ENCODE results near the gene SDR9C7.
"Not testable (repeated sequence)": the region's sequence is repeated elsewhere in the genome, so short reads cannot be mapped to it uniquely, and the experiment has no call there.

The SDR9C7 gene

DNA sequence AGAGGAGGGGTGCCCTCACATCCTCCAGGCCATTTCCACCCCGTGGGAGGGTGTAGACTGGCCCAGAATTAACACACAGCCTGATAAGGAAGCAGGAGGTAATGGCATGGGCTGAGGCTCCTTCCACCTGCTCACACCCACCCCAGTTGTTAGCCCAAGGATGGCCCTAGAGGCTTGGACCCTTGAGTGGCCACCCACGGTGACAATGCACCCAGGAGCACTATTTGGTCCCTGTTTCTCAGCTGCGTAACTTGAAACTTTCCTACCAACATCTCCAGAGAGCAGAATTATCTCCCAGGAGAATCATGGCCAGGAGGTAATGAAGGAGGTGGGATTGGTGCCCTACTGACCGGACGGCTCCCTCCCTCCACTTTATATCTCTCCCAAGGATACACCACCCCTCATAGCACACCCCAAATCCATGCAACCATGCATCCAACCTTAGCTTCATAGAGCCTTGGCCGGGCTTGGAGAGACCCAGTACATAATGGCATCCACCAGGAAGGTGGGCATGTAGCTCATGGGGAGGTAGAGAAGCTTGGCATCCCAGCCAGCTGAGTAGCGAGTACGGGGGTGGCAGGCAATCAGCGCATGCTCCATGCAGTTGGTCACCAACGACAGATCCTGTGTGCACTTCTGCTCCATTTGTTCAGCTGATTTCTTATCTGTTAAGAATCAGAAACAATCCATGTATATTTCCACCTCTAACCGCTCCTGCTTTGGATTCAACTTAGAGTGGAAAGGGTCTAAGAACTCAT is 17.6 kb upstream of the SDR9C7 start:
- no peak for DNase-seq

- DNase-seq: no peak
Measured at GRCh38 chr12:56948881-56949280, 14.7 kb upstream of the SDR9C7 start.

- DNase-seq: no peak
Measured at GRCh38 chr12:56948457-56948777, 14.2 kb upstream of the SDR9C7 start.

- no peak for DNase-seq
Measured at GRCh38 chr12:56947633-56948456, 13.6 kb upstream of the SDR9C7 start.

DNA sequence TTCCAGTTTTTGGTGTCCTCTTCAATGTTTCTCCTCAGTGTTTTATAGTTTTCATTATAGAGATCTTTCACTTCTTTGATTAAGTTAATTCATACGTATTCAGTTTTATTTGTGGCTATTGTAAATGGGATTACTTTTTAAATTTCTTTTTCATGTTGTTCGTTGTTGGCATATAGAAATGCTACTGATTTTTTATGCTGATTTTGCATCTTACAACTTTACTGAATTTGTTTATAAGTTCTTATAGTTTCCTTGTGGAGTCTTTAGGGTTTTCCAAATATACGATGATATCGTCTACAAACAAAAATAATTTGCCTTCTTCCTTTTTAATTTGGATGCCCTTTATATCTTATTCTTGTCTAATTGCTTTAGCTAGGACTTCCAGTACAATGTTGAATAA is 9.7 kb upstream of the SDR9C7 start:
- no peak for DNase-seq

- not testable (repeated sequence) for DNase-seq
Measured at GRCh38 chr12:56943374-56943773, 9.2 kb upstream of the SDR9C7 start.

- DNase-seq: no peak
Measured at GRCh38 chr12:56941299-56942017, 7.2 kb upstream of the SDR9C7 start.

DNA sequence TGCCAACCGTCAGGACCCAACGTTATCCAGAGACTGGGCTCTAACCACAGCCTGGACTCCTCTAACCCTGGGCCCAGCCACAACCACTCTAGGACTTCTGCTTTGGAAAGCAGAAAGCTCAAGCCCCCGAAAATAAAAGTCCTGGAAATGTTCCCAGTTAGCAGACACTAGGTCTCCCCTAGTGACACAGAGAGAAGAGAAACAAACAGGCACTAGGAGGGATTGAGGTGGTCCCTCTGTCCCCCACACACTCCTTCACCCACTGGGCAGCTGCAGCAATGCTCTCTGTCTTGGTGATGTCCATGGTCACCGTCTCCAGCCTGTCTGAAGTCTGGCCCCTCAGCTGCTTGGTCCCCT is 6.7 kb upstream of the SDR9C7 start:
- not testable (repeated sequence) for DNase-seq

- no peak for DNase-seq
Measured at GRCh38 chr12:56935752-56936151, 1.5 kb upstream of the SDR9C7 start.

GRCh38 chr12:56935157-56935556 is 949 bp upstream of the SDR9C7 start:
- DNase-seq: no peak

- DNase-seq: no peak
Measured at GRCh38 chr12:56932867-56933266, 1.3 kb downstream of the SDR9C7 start.

GRCh38 chr12:56932146-56932545 is 2.1 kb downstream of the SDR9C7 start:
- DNase-seq: no peak

DNA sequence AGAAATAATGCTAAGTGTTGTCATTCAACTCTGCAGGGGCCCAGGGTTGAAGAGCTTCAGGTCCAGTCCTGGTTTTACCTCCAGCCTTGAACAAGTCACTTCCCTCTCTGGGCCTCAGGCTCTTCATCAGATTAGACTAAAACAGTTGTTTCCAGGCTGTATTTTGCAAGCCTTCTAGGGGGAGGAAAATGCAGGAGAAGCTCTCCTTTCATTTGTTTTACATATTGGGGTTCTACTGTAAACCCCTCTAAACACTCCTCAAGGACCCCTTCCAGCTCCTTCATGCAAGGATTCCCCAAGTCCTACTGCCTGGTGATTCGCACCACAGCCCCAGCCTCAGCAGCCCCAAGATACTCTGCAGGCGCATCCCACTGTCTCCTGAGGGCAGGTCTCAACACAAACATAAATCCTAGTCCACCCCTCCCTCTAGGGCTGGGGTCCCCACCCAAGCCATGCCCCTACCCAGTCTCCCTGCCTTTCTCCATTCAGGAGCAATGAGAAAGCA is 2.7 kb downstream of the SDR9C7 start:
- DNase-seq: no peak

DNA sequence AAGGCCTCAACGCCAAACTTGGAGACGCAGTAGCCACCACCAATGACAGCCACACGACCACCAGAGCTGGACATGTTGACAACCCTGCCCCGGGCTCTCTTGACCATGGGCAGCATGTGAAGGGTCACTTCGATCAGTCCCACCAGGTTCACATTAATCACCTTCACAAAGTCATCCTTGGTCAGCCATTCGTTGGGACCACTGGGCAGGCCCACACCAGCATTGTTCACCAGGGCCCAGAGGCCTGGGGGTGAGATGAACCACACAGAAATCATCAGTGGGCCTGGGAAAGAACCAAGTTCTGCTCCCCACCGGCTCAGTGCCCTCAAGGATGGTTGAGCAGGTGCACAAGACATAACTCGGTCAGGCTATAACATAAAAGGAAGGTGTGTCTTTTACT is 4.0 kb downstream of the SDR9C7 start:
- no peak for DNase-seq

DNA sequence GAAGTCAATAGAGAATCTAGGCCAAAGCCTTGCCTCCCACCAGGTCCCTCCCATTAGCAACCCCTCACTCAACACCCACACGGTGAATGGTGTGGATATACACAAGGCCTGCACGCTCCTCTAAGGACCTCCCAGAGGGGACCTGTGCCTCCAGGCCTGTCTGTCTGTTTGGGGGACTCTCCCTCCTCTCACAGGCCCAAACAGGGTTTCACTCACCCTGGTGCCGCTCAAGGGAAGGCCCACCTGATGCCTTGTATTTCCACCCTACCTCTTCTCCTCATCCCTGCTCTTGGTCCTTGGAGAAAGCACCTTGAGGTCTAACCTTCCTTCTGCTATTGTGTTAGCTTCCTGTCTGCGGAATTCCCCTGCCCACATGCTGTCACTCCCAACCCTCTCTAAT is 4.4 kb downstream of the SDR9C7 start:
- DNase-seq: no peak

- no peak for DNase-seq
Measured at GRCh38 chr12:56928262-56928661, 5.9 kb downstream of the SDR9C7 start.

DNA sequence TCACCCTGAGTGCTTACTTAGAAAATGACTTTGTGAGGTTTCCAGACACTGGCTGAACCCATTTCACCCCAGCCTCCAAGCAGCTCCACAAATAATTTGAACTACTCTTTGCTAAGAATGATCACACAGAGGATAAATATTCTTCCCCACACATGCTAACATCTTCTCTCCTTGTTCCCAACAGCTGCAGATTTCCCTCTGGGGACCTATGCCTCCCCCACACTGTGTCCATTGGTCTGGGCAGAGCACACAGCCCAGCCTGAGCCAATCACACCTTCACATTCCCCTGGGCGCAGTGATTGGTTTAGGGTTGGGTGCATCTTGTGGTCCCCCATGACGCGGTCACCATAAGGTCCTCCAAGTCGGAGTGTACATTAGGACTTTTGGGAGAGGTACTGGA is 6.9 kb downstream of the SDR9C7 start:
- DNase-seq: no peak

GRCh38 chr12:56922031-56922430 is 12.2 kb downstream of the SDR9C7 start:
- DNase-seq: no peak

GRCh38 chr12:56921346-56921745 is 12.9 kb downstream of the SDR9C7 start:
- no peak for DNase-seq

DNA sequence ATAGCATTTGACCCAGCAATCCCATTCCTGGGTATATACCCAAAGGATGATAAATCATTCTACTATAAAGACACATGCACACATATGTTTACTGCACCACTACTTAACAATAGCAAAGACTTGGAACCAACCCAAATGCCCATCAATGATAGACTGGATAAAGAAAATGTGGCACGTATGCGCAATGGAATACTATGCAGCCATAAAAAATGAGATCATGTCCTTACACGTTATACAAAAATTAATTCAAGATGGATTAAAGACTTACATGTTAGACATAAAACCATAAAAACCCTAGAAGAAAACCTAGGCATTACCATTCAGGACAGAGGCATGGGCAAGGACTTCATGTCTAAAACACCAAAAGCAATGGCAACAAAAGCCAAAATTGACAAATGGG is 16.1 kb downstream of the SDR9C7 start:
- DNase-seq: not testable (repeated sequence)

DNA sequence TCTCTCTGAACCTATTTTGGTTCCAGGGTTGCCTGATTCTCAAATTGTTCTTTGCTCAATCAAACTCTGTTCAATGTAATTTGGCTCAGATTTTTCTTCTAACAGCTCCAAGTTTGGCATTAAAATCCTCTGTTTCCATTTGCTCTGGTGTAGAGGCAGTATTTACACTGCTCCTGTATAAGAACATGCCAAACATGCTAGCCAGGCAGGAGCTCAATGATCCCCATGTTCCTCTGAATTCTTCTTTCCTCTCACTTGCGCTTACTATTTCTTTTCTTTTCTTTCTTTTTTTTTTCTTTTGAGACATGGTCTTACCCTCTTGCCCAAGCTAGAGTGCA is 17.2 kb downstream of the SDR9C7 start:
- no peak for DNase-seq

DNA sequence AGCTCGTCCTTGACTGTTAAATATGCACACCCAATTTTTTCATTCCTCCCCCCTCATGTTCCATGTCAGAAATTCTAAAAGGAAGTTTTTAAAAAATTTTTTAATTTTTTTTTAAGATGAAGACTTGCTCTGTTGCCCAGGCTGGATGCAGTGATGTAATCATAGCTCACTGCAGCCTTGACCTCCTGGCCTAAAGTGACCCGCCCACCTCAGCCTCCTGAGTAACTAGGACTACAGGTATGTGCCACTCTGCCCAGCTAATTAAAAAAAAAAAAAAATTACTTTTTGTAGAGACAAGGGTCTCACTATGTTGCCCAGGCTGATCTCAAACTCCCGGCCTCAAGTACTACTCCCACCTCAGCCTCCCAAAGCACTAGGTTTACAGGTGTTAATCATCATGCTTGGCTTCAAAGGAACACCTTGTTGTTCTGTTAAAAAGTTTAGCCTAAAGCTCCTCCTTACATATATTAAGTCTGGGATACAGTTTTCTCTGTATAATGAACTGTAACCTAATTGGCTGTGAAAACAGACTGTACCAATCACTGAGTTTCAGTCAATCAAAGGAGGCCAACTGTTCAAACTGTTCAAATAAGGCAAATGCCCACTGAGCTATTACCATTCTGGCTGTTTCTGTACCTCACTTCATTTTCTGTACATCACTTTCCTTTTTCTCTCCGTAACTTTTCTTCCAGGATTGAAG is 17.8 kb downstream of the SDR9C7 start:
- DNase-seq: no peak

DNA sequence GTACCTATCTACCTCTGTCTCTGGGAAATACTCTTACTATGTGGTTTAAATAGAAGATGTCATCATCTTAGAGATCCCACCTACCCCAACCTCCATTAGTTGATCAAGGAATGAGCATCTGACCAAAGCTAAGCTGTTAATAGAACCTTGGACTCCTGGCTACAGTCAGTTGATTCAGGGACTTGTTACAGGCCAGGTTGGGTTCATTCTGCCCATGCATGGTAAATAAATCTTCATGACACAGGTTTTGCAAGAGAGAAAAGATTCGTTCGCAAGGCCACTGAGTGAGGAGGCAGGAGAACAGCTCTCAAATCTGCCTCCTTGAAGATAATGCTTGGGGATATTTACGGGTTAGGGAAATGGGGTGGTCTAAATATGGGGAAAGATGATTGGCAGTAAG is 19.5 kb downstream of the SDR9C7 start:
- DNase-seq: no peak

Measured in activated naive CD4-positive, alpha-beta T cell treated with Interleukin-2 at 50 U/mL for 16 hours (primary cell).